ENCODE measurements around the gene SIRPG. TPM values are rescaled to one million over a fixed set of nuclear protein-coding genes. Genes with fewer than 3 reads are reported as not detected.
"Not testable (repeated sequence)": the region's sequence is repeated elsewhere in the genome, so short reads cannot be mapped to it uniquely, and the experiment has no call there.

The SIRPG gene
- total RNA-seq (ENCODE audit: low replicate concordance), result not detected in 2 replicates

DNA sequence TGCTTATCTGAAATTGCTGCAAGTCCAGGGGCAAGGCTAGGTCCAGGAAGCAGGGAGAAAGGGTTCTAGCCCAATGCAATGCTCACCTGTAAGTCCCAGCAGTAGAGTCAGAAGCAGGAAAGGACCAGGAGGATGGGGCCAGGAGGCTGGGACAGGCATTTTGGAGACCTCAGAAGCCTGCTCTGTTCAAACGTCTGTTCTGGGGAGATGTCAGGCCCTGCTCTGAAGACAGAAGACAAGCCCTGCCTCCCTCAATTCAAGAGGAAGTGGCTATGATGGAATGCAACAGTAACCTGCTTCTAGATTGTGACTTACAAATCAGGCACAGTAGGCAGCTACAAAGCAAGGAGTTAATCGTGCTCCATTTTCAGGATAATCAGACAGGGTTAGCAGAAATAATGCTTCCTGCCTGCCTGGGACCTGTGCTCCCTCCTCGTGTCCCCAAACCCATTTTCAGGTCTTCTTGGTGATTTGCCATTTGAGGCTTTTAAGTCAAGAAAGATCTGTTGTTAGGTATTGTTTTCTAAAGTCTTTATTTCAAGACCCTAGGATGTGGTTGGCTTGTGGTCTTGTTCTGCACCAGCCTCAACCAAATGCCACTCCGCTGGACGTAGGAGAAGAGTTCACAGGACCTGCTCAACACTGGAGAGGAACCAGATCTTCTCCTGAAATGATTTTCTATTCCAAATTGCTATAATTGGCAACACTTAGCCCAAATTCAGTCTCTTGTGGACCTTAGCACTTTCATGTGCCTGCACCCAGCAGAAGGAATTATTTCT, at the start of gene SIRPG:
Gene SIRPG (minus strand): TSS at position 224 of the 779 bp plus-strand sequence. CDS start 65 bp downstream, at position 159.
- H3K9me3 ChIP-seq (ENCODE audit: low read depth), result no peaks in the 10 kb centered on the region
- Mint-ChIP-seq H3K9me3 (no peaks in the 10 kb centered on the region), H3K4me3 (no peak within 1 kb of the TSS), H3K27me3 (ENCODE audit: insufficient read depth, low read depth) (peaks cover 2% of the 10 kb centered on the region), H3K4me1 (no peaks in the 10 kb centered on the region), H3K27ac (no peak within 1 kb of the TSS), H3K36me3 (no peaks in the 10 kb centered on the region)
- no peak within 1 kb of the TSS for H2AFZ ChIP-seq (replicated peaks)
- H3K79me2 ChIP-seq (ENCODE audit: low read depth), result no peaks in the 10 kb centered on the region
- H3K4me2 ChIP-seq, result no peak within 1 kb of the TSS
- H3F3A ChIP-seq (ENCODE audit: low read depth), result no peaks in the 10 kb centered on the region
- DNase-seq (ENCODE audit: low spot score), result no peak
- peaks cover 55% of the 10 kb centered on the region for H3K27me3 ChIP-seq
- no peaks in the 10 kb centered on the region for H4K20me1 ChIP-seq (ENCODE audit: low read depth)
- H3K4me3 ChIP-seq, result no peak within 1 kb of the TSS
- no peaks in the 10 kb centered on the region for H3K4me1 ChIP-seq
- TF ChIP-seq EZH2phosphoT487 (IDR thresholded peaks at IDR 0.05) (no peak), EZH2 (IDR thresholded peaks at IDR 0.05) (no peak)
- TF ChIP-seq, protein P1, sequence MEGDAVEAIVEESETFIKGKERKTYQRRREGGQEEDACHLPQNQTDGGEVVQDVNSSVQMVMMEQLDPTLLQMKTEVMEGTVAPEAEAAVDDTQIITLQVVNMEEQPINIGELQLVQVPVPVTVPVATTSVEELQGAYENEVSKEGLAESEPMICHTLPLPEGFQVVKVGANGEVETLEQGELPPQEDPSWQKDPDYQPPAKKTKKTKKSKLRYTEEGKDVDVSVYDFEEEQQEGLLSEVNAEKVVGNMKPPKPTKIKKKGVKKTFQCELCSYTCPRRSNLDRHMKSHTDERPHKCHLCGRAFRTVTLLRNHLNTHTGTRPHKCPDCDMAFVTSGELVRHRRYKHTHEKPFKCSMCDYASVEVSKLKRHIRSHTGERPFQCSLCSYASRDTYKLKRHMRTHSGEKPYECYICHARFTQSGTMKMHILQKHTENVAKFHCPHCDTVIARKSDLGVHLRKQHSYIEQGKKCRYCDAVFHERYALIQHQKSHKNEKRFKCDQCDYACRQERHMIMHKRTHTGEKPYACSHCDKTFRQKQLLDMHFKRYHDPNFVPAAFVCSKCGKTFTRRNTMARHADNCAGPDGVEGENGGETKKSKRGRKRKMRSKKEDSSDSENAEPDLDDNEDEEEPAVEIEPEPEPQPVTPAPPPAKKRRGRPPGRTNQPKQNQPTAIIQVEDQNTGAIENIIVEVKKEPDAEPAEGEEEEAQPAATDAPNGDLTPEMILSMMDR (IDR thresholded peaks at IDR 0.05), result no peak
- H3K36me3 ChIP-seq, result no peaks in the 10 kb centered on the region
- no peak within 1 kb of the TSS for H3K27ac ChIP-seq
- H3K9ac ChIP-seq, result no peak within 1 kb of the TSS

DNA sequence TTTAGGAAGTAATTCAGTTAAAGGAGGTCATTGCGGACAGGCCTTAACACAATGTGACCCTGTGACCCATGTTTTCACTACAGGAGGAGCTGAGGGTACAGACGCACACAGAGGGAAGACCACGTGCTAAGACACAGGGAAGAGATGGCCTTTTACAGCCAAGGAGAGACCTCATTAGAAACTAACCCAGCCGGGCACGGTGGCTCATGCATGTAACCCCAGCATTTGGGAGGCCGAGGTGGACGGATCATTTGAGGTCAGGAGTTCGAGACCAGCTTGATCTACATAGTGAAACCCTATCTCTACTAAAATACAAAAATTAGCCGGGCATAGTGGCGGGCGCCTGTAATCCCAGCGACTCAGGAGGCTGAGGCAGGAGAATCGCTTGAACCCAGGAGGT, 49.3 kb upstream of the SIRPG start:
- not testable (repeated sequence) for H3K4me3 ChIP-seq; H3K9me3 ChIP-seq (ENCODE audit: low read depth); H3K4me3 Mint-ChIP-seq; H3K36me3 Mint-ChIP-seq; H3K4me2 ChIP-seq; H3K36me3 ChIP-seq; H3K27me3 Mint-ChIP-seq (ENCODE audit: insufficient read depth, low read depth); H3K27ac ChIP-seq; H4K20me1 ChIP-seq (ENCODE audit: low read depth); H2AFZ ChIP-seq (replicated peaks); H3K79me2 ChIP-seq (ENCODE audit: low read depth); H3K4me1 Mint-ChIP-seq; H3K27ac Mint-ChIP-seq; H3F3A ChIP-seq (ENCODE audit: low read depth); H3K4me1 ChIP-seq; H3K9me3 Mint-ChIP-seq; H3K9ac ChIP-seq; DNase-seq (ENCODE audit: low spot score)
- peaks cover 59% of the 10 kb centered on the region for H3K27me3 ChIP-seq

DNA sequence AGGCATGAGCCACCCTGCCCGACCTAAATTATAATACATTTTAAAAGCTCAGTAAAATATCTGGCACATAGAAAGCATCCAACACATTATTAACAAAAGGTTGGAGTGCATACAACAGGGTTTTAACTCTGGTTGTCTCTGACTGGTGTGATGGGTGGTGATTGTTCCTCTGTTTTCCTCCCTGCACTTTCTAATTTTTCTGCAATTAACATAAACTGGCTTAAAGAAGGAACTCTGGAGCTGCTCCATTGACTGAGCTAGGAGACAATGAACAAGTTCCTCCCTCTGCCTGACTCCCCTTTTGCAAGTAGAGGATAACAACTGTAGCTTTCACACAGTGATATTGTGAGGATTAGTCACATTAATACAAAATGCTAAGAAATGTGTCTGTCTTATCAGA, 48.5 kb upstream of the SIRPG start:
- H3K9me3 ChIP-seq (ENCODE audit: low read depth), result no peaks in the 10 kb centered on the region
- H4K20me1 ChIP-seq (ENCODE audit: low read depth), result no peaks in the 10 kb centered on the region
- H3K79me2 ChIP-seq (ENCODE audit: low read depth), result no peaks in the 10 kb centered on the region
- TF ChIP-seq EZH2phosphoT487 (IDR thresholded peaks at IDR 0.05) (no peak), EZH2 (IDR thresholded peaks at IDR 0.05) (no peak)
- TF ChIP-seq, protein P1 (IDR thresholded peaks at IDR 0.05), result no peak
- no peak overlapping the region for H3K4me3 ChIP-seq
- H3K27ac ChIP-seq, result no peak overlapping the region
- Mint-ChIP-seq H3K36me3 (no peaks in the 10 kb centered on the region), H3K4me3 (no peak overlapping the region), H3K9me3 (no peaks in the 10 kb centered on the region), H3K4me1 (no peaks in the 10 kb centered on the region), H3K27ac (no peak overlapping the region), H3K27me3 (ENCODE audit: insufficient read depth, low read depth) (no peaks in the 10 kb centered on the region)
- no peaks in the 10 kb centered on the region for H3F3A ChIP-seq (ENCODE audit: low read depth)
- H2AFZ ChIP-seq (replicated peaks), result no peak overlapping the region
- H3K27me3 ChIP-seq, result peaks cover 51% of the 10 kb centered on the region
- no peaks in the 10 kb centered on the region for H3K36me3 ChIP-seq
- no peak for DNase-seq (ENCODE audit: low spot score)
- H3K4me1 ChIP-seq, result peaks cover 3% of the 10 kb centered on the region
- H3K9ac ChIP-seq, result no peak overlapping the region
- H3K4me2 ChIP-seq, result no peak overlapping the region

DNA sequence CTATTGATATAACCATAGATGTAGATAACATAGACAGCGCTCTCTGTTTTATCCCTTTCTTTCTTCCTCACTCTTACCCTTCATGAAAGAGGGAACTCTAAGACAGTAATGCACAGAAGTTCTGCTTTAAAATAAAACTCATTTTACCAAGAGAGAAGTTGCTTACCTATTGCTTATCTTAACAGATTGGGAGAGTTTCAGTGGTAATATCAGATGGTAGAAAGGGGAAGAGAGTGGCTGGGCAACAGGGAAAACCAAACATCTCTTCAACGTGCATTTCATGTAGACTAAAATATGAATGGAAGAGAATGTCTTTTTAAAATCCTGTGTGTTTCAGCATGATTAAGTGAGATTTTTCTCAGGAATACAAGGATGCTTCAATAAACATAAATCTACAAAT, 45.3 kb upstream of the SIRPG start:
- H3K27me3 ChIP-seq, result peaks cover 25% of the 10 kb centered on the region
- H3K9ac ChIP-seq, result no peak overlapping the region
- Mint-ChIP-seq H3K4me1 (no peaks in the 10 kb centered on the region), H3K27ac (no peak overlapping the region), H3K9me3 (no peaks in the 10 kb centered on the region), H3K27me3 (ENCODE audit: insufficient read depth, low read depth) (no peaks in the 10 kb centered on the region), H3K4me3 (no peak overlapping the region), H3K36me3 (no peaks in the 10 kb centered on the region)
- no peak overlapping the region for H3K27ac ChIP-seq
- no peaks in the 10 kb centered on the region for H3K9me3 ChIP-seq (ENCODE audit: low read depth)
- DNase-seq (ENCODE audit: low spot score), result no peak
- no peak overlapping the region for H3K4me3 ChIP-seq
- H3K4me2 ChIP-seq, result no peak overlapping the region
- TF ChIP-seq EZH2 (IDR thresholded peaks at IDR 0.05) (no peak), EZH2phosphoT487 (IDR thresholded peaks at IDR 0.05) (no peak)
- TF ChIP-seq, protein P1 (IDR thresholded peaks at IDR 0.05), result no peak
- H3K79me2 ChIP-seq (ENCODE audit: low read depth), result no peaks in the 10 kb centered on the region
- no peaks in the 10 kb centered on the region for H4K20me1 ChIP-seq (ENCODE audit: low read depth)
- H3K4me1 ChIP-seq, result peaks cover 3% of the 10 kb centered on the region
- H3F3A ChIP-seq (ENCODE audit: low read depth), result no peaks in the 10 kb centered on the region
- H3K36me3 ChIP-seq, result no peaks in the 10 kb centered on the region
- no peak overlapping the region for H2AFZ ChIP-seq (replicated peaks)
